Measurements from ENCODE around the gene DNAJC8.

The DNAJC8 gene, protein sequence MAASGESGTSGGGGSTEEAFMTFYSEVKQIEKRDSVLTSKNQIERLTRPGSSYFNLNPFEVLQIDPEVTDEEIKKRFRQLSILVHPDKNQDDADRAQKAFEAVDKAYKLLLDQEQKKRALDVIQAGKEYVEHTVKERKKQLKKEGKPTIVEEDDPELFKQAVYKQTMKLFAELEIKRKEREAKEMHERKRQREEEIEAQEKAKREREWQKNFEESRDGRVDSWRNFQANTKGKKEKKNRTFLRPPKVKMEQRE

DNA sequence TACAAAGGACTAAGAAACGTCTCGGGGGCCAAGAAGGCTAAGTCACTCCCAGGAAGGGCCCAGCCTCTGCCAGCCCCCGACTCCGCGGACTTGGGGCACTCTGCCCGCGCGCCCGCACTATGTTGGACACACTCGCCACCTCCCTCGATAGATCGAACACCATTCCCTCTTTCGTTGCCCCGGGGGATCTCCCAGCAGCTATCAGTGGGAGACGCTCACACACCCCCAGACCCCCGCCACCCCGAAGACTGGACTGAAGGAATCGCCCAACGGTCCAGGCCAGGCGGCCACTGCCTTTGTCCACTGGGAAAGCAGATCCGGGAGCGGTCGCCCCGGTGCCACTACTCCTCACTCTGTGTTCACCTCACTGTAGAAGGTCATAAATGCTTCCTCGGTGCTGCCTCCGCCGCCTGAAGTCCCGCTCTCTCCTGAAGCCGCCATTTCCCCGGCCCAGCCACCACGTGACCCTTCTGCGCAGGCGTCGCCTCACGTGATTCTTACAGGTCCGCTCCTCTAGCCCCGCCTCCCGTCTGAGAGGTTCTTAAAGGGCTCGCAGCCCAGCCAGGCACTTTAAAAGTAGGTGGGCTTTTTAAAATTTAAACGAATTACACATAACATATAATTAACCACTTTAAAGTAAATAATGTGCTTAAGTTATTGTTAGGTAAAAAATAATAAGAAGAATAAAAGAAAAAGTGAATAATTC is at the start of gene DNAJC8:
DNAJC8 (minus strand) TSS at position 472 of the 706 bp plus-strand sequence; CDS start at position 441, 31 bp downstream.
- FAIRE-seq, result peak; percentile 68

DNA sequence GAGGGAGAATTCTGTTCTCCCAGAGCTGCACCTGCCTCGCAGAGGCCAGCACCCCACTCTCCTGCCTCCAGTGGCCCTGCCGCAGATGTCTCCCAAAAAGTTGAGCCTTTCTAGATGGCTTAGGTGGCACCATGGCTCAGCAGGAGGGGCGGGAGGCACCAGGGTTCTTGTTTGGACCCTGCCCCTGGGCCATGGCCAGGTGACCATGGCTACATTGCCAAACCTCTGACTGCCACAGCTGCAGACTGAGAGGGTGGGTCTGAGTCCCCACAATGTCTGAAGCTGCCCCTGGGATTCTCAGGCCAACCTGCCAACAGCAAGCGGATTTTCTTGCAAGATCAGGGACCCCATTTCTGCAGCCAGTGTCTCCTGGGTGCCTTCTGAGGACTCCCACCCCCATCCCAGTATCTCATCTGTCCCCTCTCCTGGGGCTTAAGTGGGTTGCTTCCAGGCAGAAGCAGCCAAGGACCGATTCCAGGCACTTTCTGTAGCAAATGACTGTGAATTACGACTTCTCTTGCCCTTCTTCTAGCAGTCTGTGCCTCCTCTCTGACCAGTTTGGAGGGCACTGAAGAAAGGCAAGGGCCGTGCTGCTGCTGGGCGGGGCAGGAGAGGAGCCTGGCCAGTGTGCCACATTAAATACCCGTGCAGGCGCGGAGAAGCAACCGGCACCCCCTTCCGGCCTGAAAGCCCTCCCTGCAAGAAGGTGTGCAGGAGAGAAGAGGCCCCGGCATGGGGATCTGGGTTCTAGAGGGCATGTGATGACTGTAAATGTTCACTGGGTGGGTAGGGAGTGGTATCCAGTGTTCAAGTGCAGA is 49.0 kb upstream of the DNAJC8 start:
- FAIRE-seq, result no peak

DNA sequence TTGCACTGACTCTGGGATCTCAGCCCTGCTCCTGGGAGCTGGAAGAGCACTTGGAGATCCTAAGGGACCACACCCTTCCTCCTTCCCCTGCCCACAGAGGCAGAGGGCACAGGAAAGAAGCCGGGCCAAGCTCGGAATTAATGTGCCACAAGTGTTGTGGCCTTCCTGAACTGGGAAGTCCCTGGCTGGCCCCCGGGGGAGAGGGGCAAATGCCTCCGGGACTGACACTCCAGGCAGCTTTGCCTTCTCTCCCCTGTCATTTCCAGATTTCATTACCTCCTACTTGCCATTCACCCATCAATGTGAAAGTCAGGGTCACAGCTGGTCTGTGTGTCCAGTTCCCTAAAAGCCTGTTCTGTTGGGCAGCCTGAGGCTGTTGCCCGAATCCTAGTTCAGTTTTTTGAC is 48.1 kb upstream of the DNAJC8 start:
- no peak for FAIRE-seq

DNA sequence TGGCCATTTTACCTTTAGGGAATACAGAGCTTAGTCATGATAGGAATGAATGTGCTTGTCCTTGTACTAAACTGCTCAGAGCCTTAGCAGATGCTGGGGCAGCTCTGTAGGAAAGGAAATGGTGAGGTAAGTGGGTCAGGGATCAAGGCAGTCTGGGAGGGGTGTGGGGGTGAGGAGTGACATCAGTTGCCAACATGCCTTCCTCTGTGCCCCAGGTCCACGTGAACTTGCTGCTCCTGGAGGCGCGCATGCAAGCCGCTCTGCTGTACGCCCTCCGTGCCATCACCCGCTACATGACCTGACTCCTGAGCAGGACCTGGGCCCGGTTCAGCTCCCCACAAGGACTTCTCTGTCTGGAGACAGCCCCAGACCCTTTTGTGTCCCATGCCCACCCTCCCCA is 47.7 kb upstream of the DNAJC8 start:
- no peak for FAIRE-seq

DNA sequence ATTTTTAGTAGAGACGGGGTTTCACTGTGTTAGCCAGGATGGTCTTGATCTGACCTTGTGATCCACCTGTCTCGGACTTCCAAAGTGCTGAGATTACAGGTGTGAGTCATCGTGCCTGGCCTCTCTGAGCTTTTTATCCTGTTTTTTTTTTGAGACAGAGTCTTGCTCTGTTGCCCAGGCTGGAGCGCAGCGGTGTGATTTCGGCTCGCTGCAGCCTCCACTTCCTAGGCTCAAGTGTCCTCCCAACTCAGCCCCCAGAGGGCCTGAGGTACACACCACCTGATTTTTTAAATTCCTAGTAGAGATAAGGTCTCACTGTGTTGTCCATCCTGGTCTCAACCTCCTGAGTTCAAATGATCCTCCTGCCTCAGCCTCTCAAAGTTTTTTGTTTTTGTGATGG is 46.9 kb upstream of the DNAJC8 start:
- no peak for FAIRE-seq

DNA sequence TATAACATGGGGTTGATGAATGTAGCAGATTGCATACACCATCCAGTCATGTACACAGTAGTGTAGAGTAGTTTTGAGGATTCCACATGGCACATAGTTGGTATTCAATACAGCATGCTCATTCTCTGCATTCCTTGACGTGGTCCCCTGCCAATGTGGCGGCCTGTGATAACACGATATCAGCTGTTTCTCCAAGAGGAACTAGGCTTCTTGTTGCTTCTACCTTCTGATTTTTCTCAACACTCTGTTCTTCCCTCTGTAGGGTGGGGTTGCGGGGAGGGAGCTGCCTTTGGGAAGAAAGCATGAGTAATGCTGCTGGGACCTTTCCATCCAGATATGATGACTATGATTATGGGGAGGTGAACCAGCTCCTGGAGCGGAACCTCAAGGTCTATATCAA is 45.9 kb upstream of the DNAJC8 start:
- no peak for FAIRE-seq

DNA sequence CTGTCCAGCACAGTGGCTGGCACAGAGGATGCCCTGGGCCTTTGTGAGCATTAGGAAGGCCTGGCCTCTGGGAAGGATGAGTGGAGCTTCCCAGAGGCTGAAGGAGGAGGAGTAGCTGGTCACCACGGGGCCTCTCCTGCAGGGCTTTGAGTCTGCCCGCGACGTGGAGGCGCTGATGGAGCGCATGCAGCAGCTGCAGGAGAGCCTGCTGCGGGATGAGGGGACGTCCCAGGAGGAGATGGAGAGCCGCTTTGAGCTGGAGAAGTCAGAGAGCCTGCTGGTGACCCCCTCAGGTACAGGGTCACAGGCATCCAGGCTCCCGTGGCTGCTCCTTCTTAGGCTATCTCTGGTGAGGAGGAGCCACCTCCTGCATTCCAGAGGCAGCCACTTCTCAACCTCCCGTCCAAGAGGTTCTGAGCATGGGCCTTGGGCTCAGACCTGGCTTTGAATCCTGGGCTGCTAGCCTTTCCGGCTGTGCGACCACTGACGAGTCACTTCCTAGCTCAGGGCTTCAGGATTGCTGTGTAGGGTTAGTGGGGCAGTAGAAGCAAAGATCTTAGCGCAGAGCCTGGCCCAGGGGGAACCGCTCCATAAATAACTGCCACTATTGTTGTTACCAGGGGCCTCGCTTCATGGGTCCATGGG is 40.5 kb upstream of the DNAJC8 start:
- no peak for FAIRE-seq

DNA sequence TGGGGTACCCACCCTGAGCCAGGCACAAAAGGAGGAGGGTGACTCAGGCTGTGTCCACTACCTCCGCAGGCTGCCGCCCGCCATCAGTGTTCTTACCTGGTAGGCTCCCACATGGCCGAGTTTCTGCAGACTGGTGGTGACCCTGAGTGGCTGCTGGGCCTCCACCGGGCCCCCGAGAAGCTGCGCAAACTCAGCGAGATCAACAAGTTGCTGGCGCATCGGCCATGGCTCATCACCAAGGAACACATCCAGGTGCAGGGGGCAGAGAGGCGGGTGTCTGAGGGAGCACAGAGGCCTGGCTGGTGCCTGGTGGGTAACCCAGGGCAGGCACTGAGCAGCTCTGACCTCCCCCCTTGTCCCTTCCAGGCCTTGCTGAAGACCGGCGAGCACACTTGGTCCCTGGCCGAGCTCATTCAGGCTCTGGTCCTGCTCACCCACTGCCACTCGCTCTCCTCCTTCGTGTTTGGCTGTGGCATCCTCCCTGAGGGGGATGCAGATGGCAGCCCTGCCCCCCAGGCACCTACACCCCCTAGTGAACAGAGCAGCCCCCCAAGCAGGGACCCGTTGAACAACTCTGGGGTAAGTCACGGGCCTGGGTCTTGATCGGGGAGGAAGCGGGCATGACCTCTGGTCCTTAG is 39.5 kb upstream of the DNAJC8 start:
- no peak for FAIRE-seq

DNA sequence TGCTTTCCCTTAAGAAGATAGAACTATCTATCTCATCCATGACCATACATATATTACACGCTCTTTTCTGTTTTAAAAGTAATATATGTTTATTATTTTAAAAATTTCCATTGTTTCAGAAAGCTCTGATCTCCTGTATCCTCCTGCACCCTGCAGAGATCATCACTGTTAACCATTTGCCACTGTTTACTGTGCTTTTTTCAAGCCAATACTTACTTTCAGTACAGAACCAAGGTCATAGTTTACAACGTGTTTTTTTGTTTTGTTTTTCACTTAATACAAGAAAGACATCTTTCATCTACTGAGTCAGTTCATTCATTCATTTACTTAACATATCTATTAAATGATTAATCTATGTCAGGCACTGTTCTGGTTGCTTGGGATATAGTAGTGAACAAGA is 36.7 kb upstream of the DNAJC8 start:
- no peak for FAIRE-seq

DNA sequence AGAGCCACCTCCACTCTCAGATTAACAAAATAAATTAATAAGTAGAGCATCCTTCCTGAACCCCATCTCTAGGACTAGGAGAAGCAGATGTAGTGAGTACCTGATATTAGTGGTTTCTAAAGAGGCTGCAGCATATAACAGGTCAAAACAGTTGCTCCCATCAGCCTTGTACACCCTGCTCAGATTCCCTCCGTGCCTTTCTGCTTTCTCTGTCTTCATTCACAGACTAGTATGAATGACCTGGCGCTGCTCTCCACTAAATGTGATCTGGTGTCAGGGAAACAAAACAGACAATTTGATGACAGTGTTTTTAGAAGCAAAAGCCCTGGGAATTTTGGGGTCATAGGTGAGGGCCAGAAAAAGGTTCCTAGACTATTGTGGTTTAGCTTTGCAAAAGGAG is 34.8 kb upstream of the DNAJC8 start:
- FAIRE-seq, result no peak

DNA sequence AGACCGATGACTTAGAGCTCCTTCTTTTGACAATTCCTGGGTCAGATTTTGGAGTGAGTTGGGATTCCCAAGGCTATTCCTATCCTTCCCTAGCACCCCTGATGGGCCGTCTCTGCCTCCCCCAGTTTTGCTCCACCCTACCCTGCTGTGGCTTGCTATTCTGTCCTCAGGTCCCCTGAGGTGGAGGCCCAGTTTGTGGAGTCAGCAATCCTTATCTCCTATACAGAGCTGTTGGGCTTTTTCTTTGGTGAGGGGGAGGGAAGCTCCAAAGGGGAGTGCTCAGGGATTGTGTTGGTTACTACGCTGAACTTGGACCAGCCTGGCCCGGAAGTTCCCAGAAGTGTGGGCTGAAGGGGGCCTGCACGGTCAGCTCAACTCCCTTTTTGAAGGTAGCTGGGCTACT is 34.1 kb upstream of the DNAJC8 start:
- FAIRE-seq, result no peak

DNA sequence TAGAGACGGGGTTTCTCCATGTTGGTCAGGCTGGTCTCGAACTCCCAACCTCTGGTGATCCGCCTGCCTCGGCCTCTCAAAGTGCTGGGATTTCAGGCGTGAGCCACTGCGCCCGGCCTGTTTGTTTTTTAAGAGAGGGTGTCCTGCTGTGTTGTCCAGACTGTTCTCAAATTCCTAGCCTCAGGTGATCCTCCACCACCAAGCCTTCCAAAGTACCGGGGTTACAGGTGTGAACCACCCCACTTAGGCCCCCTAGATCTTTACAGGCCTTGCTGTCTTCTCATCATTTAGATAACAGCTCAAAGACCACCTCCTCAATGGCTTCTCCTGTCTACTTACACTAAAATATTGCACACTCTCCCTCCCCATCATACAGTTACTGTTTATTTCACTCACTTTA is 32.7 kb upstream of the DNAJC8 start:
- no peak for FAIRE-seq

DNA sequence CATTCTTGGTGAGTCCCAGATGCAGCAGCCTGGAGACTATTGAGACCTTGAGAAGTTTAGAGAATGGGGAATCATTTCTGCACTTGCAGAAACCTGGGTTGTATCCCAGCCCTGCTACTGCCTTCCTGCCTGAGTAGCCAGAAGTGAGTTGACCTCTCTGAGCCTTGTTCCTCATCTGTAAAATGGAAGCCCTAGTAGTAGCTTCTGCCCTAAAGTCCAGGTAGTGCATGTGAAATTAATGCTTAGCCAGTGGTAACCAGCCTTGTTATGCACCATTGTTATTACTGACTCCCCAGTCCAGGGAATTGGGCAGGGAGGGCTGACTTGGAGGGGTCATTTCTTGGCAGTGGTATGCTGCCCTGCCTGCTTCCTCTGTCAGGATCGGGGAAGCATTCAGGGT is 32.1 kb upstream of the DNAJC8 start:
- no peak for FAIRE-seq

DNA sequence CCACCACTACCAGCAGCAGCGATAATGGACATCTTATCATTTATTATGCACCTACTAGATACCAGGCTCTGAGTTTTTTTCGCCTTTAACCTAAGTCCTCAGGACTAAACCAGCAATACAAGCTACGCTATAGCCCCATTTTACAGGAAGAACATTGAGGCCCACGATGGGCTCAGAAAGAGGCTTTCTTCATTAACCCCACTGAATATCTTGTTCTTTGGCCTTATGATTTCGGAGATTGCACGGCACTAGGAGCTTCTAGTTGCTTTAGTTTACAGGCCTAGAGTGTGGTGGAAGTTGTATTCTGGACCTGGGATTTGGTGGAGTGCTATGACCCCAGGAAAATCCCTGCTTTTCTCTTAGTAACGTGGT is 28.0 kb upstream of the DNAJC8 start:
- no peak for FAIRE-seq

DNA sequence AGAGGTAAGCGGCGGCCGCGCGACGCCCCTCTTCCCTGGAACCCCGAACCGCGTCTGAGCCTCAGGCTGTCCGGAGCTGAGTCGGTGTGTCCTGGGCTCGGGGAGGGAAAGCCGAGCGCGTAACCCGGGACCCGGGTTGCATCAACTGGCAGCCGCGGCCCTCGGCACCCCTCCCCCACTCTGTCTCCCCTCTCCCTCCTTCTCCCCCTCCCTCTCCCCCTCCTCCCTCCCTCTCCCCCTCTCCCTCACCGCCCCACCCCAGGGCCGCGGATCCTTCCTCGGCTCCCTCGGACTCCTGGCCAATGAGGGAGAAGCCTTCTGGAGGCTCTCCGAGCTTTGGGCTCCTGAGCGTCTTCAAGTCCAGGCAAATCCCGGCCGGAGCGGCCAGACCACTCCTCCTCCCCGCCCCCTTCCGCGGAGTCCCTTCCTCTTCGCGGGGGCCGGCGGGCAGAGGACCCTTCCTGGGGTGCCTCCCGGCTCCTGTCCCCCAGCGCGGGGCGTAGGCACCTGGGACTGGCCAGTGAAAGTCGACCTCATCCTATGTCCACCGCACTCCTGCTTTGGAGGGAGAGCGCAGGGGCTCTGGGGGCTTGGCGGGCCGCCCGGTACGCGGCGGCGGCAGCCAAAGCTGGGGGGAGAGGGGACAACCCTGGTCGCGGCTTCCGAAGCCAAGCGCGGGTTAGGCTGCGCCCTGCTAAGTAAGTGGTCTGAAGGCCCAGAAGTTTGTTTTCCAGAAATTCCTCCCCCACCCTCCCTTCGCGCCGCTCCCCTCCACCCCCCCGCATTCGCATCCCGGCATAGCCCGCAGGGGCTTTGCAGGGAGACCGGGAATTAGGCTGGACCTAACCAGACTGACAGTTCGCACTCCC is 27.3 kb upstream of the DNAJC8 start:
- FAIRE-seq, result no peak

DNA sequence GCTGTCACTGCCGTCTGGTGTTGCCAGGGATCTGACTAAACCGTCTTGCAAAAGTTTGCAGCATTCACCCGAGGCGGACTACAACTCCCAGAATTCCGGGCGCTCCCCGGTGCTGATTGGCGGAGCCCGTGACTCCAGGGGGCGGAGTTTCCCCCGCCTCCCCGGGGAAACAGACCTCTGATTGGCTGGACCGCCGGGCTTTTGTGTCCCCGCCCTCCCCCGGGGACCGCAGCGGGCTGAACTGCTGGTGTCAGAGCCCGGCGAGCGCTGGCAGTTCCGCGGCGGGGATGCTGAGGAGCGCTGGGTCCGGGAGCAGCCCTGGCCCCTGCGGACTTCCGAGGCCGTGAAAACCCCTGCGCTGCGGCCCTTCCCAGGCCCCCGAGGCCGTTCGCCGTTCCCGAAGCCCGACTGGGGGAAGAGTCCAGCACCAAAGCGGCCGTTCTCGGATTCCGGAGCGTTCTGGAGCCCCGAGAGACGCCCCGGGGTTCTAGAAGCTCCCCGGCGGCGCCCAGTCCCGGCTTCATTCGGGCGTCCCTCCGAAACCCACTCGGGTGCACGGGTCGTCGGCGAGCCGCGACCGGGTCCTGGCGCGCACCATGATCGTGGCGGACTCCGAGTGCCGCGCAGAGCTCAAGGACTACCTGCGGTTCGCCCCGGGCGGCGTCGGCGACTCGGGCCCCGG is 26.6 kb upstream of the DNAJC8 start, which contains the start of gene SESN2:
SESN2 (plus strand) TSS at position 267 of the 682 bp plus-strand sequence; CDS start at position 597, 330 bp downstream.
- FAIRE-seq, result peak; percentile 93

DNA sequence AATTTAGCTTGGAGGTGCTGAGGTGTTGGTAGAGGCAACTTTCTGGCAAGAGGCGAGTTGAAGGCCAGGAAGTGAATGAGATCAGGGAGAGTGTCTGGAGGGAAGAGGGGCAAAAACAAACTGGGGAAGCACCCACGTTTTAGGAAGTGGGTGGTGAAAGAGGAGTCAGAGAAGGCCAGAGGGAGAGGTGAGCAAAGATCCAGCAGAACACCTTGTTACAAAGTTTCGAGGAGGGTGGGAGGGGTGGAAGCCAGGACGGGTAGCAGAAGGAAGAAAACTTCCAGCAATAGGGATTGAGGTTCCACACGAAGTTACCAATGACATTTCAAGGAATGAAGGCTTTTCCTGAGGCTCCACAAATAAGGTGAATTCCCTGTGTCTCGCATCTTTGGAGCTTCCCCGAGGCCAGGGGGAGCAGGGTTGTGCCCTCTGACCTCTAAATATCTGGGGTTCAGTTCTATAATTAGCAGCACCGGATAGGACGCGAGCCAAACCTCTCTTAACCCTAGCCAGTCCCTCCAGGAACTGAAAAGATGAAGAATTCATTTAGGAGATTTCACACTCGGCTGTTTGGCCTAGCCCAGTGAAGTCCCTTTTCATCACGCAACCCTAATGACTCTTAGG is 25.9 kb upstream of the DNAJC8 start:
- FAIRE-seq, result no peak

DNA sequence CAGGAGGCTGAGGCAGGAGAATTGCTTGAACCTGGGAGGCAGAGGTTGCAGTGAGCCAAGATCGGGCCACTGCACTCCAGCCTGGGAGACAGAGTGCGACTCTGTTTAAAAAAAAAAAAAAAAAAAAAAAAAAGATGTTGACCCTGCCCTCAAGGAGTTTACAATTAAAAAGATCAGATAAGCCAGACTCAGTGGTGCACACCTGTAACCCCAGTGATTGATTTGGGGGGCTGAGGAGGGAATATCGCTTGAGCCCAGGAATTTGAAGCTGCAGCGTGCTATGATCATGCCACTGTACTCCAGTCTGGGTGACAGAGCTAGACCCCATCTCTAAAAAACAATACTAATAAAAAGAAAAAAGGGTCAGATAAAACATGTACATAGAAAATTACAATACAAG is 24.9 kb upstream of the DNAJC8 start:
- no peak for FAIRE-seq

DNA sequence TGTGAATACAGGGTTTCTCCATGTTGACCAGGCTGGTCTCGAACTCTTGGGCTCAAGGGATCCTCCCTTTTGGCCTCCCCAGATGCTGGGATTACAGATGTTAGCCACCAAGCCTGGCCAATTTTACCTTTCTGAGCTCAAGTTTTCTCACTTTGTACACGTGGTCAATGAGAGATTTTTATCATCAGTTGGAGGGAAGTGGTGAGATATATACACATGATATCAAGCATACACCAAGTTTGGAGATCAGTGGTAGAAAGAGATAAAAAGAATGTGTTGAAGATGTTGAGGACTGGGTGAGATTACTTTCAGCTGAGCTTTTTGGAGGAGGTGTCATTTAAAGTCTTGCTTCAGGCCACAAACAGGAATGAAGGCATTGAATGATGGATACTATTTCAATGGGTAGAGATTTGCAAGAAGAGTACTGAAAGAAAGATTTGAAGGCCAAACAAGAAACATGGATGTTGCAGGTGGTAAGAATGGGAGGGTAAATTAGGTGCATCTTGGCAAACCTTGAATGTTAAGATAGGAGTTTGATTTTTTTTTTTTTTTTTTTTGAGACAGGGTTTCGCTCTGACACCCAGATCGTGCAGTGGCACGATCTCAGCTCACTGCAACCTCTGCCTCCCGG is 23.5 kb upstream of the DNAJC8 start:
- FAIRE-seq, result no peak

DNA sequence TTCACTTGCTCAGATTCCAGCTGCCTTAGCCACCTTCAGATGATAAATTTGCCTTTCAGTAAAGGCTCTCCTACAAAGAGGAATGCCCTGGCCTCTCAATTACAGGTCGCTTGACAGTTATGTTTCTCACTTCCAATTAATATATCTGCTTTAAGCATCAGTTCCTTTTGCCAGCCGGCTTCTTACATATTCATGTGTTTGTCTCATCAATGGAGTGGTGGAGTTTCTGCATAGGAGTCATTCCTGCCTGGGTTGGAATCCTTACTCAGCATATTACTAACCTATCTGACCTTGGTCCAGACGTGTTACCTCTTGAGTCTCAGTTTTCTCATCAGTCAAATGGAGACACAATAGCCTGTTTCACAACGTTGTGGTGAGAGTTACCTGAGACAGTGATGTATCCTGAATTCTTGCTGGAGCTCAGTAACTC is 17.1 kb upstream of the DNAJC8 start:
- FAIRE-seq, result no peak

All from TTC549 (cell line).